ENCODE measurements around the gene SLC6A13.
A peak's percentile ranks its signal among the peaks of the same experiment; 100 is the strongest.

The SLC6A13 gene

GRCh38 chr12:295132-295531 is 32.5 kb upstream of the SLC6A13 start:
- Histone ChIP-seq H3K14ac (ENCODE audit: low read length) (no peak overlapping the region), H3K79me2 (ENCODE audit: control insufficient read depth, insufficient read depth, low read length, poor library complexity) (no peaks in the 10 kb centered on the region), H2AFZ (ENCODE audit: insufficient read depth, low read length, poor library complexity) (no peak overlapping the region), H3K4ac (ENCODE audit: low read depth, low read length) (no peak overlapping the region), H3K23ac (ENCODE audit: low read length) (no peak overlapping the region), H3K4me1 (ENCODE audit: control insufficient read depth in 1 of 2, insufficient read depth in 2 of 2, low read length in 2 of 2) (no peaks in the 10 kb centered on the region), H3K18ac (ENCODE audit: low read length) (no peak overlapping the region), H2BK120ac (ENCODE audit: insufficient read depth, low read length, poor library complexity) (no peak overlapping the region), H3K27ac (ENCODE audit: low read depth, low read length) (no peak overlapping the region), H3K79me1 (ENCODE audit: low read length) (no peaks in the 10 kb centered on the region), H2BK12ac (ENCODE audit: low read length) (no peak overlapping the region), H2AK5ac (ENCODE audit: low read length) (no peak overlapping the region), H3K4me3 (ENCODE audit: low read depth, low read length) (no peak overlapping the region), H3K4me2 (ENCODE audit: low read length) (no peak overlapping the region), H3K9ac (ENCODE audit: low read length) (no peak overlapping the region), H3K36me3 (ENCODE audit: control insufficient read depth in 1 of 2, insufficient read depth in 2 of 2, low read length in 2 of 2) (peaks cover 13 to 18% of the 10 kb centered on the region in 2 experiments), H4K12ac (ENCODE audit: low read depth, low read length) (no peak overlapping the region), H3K27me3 (ENCODE audit: insufficient read depth, low read length) (no peaks in the 10 kb centered on the region), H4K91ac (ENCODE audit: low read depth, low read length) (no peak overlapping the region), H4K8ac (ENCODE audit: low read depth, low read length) (no peak overlapping the region), H2BK5ac (ENCODE audit: low read depth, low read length, poor library complexity) (no peak overlapping the region), H3K9me3 (ENCODE audit: insufficient read depth, low read depth, low read length) (no peaks in the 10 kb centered on the region)
- no CpG with 5 or more reads among the region's 1 CpG for WGBS (ENCODE audit: extremely low coverage, insufficient coverage, insufficient read length)
- no peak for DNase-seq

GRCh38 chr12:293199-293598 is 30.6 kb upstream of the SLC6A13 start:
- Histone ChIP-seq H3K9me3 (ENCODE audit: insufficient read depth, low read depth, low read length) (no peaks in the 10 kb centered on the region), H3K36me3 (ENCODE audit: control insufficient read depth in 1 of 2, insufficient read depth in 2 of 2, low read length in 2 of 2) (peaks cover 15 to 18% of the 10 kb centered on the region in 2 experiments), H3K4me2 (ENCODE audit: low read length) (no peak overlapping the region), H3K14ac (ENCODE audit: low read length) (no peak overlapping the region), H3K4me3 (ENCODE audit: low read depth, low read length) (no peak overlapping the region), H3K79me2 (ENCODE audit: control insufficient read depth, insufficient read depth, low read length, poor library complexity) (no peaks in the 10 kb centered on the region), H3K18ac (ENCODE audit: low read length) (no peak overlapping the region), H3K27ac (ENCODE audit: low read depth, low read length) (no peak overlapping the region), H3K79me1 (ENCODE audit: low read length) (no peaks in the 10 kb centered on the region), H3K4me1 (ENCODE audit: control insufficient read depth in 1 of 2, insufficient read depth in 2 of 2, low read length in 2 of 2) (no peaks in the 10 kb centered on the region), H2BK120ac (ENCODE audit: insufficient read depth, low read length, poor library complexity) (no peak overlapping the region), H2BK12ac (ENCODE audit: low read length) (no peak overlapping the region), H4K12ac (ENCODE audit: low read depth, low read length) (no peak overlapping the region), H3K9ac (ENCODE audit: low read length) (no peak overlapping the region), H2AK5ac (ENCODE audit: low read length) (no peak overlapping the region), H4K8ac (ENCODE audit: low read depth, low read length) (no peak overlapping the region), H2AFZ (ENCODE audit: insufficient read depth, low read length, poor library complexity) (no peak overlapping the region), H3K4ac (ENCODE audit: low read depth, low read length) (no peak overlapping the region), H3K27me3 (ENCODE audit: insufficient read depth, low read length) (no peaks in the 10 kb centered on the region), H2BK5ac (ENCODE audit: low read depth, low read length, poor library complexity) (no peak overlapping the region), H4K91ac (ENCODE audit: low read depth, low read length) (no peak overlapping the region), H3K23ac (ENCODE audit: low read length) (no peak overlapping the region)
- no CpG with 5 or more reads among the region's 5 CpGs for WGBS (ENCODE audit: extremely low coverage, insufficient coverage, insufficient read length)
- DNase-seq = no peak

DNA sequence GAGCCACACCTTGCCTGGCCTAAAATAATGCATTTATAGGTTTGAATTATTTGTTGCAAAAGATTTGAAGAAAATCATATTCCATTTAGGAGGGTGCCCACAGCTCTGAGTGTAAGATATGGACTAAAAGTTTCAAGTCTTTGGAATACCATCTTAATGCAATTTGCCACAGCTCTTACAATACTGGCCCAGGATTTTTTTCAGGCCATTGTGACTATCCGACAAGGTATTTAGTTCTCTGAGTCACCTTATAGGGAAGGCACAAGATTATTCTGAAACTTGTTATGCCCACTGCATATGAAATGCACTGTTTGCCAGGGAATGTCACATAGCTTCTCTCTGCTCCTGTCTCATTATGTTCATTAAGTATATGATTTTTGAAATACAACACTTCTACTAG is 29.6 kb upstream of the SLC6A13 start:
- Histone ChIP-seq H3K27ac (ENCODE audit: low read depth, low read length) (no peak overlapping the region), H3K9me3 (ENCODE audit: insufficient read depth, low read depth, low read length) (no peaks in the 10 kb centered on the region), H3K4me1 (ENCODE audit: control insufficient read depth in 1 of 2, insufficient read depth in 2 of 2, low read length in 2 of 2) (no peaks in the 10 kb centered on the region), H3K18ac (ENCODE audit: low read length) (no peak overlapping the region), H3K79me2 (ENCODE audit: control insufficient read depth, insufficient read depth, low read length, poor library complexity) (no peaks in the 10 kb centered on the region), H2BK120ac (ENCODE audit: insufficient read depth, low read length, poor library complexity) (no peak overlapping the region), H2AK5ac (ENCODE audit: low read length) (no peak overlapping the region), H3K14ac (ENCODE audit: low read length) (no peak overlapping the region), H3K4ac (ENCODE audit: low read depth, low read length) (no peak overlapping the region), H3K79me1 (ENCODE audit: low read length) (no peaks in the 10 kb centered on the region), H3K4me2 (ENCODE audit: low read length) (no peak overlapping the region), H3K9ac (ENCODE audit: low read length) (no peak overlapping the region), H3K4me3 (ENCODE audit: low read depth, low read length) (no peak overlapping the region), H4K12ac (ENCODE audit: low read depth, low read length) (no peak overlapping the region), H2BK5ac (ENCODE audit: low read depth, low read length, poor library complexity) (no peak overlapping the region), H3K36me3 (ENCODE audit: control insufficient read depth in 1 of 2, insufficient read depth in 2 of 2, low read length in 2 of 2) (peaks cover 15 to 18% of the 10 kb centered on the region in 2 experiments), H3K23ac (ENCODE audit: low read length) (no peak overlapping the region), H4K8ac (ENCODE audit: low read depth, low read length) (no peak overlapping the region), H4K91ac (ENCODE audit: low read depth, low read length) (no peak overlapping the region), H2BK12ac (ENCODE audit: low read length) (no peak overlapping the region), H2AFZ (ENCODE audit: insufficient read depth, low read length, poor library complexity) (no peak overlapping the region), H3K27me3 (ENCODE audit: insufficient read depth, low read length) (no peaks in the 10 kb centered on the region)
- no CpG with 5 or more reads among the region's 1 CpG for WGBS (ENCODE audit: extremely low coverage, insufficient coverage, insufficient read length)
- peak; percentile 19 to 48 for DNase-seq

GRCh38 chr12:291153-291723 is 28.6 kb upstream of the SLC6A13 start:
- no peaks in the 10 kb centered on the region for H3K27me3 ChIP-seq (ENCODE audit: insufficient read depth, low read length)
- H4K12ac ChIP-seq (ENCODE audit: low read depth, low read length) = no peak overlapping the region
- no peak overlapping the region for H3K23ac ChIP-seq (ENCODE audit: low read length)
- H3K4me2 ChIP-seq (ENCODE audit: low read length) = no peak overlapping the region
- no peaks in the 10 kb centered on the region for H3K9me3 ChIP-seq (ENCODE audit: insufficient read depth, low read depth, low read length)
- no peak overlapping the region for H3K9ac ChIP-seq (ENCODE audit: low read length)
- H3K18ac ChIP-seq (ENCODE audit: low read length) = no peak overlapping the region
- H2BK12ac ChIP-seq (ENCODE audit: low read length) = no peak overlapping the region
- H3K14ac ChIP-seq (ENCODE audit: low read length) = no peak overlapping the region
- no peak overlapping the region for H3K4ac ChIP-seq (ENCODE audit: low read depth, low read length)
- H3K27ac ChIP-seq (ENCODE audit: low read depth, low read length) = no peak overlapping the region
- peaks cover 15 to 16% of the 10 kb centered on the region in 2 experiments for H3K36me3 ChIP-seq (ENCODE audit: control insufficient read depth in 1 of 2, insufficient read depth in 2 of 2, low read length in 2 of 2)
- no peak overlapping the region for H2BK120ac ChIP-seq (ENCODE audit: insufficient read depth, low read length, poor library complexity)
- H3K79me2 ChIP-seq (ENCODE audit: control insufficient read depth, insufficient read depth, low read length, poor library complexity) = no peaks in the 10 kb centered on the region
- no CpG with 5 or more reads among the region's 1 CpG for WGBS (ENCODE audit: extremely low coverage, insufficient coverage, insufficient read length)
- DNase-seq = no peak
- no peaks in the 10 kb centered on the region for H3K79me1 ChIP-seq (ENCODE audit: low read length)
- no peak overlapping the region for H4K91ac ChIP-seq (ENCODE audit: low read depth, low read length)
- H2AK5ac ChIP-seq (ENCODE audit: low read length) = no peak overlapping the region
- no peaks in the 10 kb centered on the region for H3K4me1 ChIP-seq (ENCODE audit: control insufficient read depth in 1 of 2, insufficient read depth in 2 of 2, low read length in 2 of 2)
- H4K8ac ChIP-seq (ENCODE audit: low read depth, low read length) = no peak overlapping the region
- H3K4me3 ChIP-seq (ENCODE audit: low read depth, low read length) = no peak overlapping the region
- H2AFZ ChIP-seq (ENCODE audit: insufficient read depth, low read length, poor library complexity) = no peak overlapping the region
- H2BK5ac ChIP-seq (ENCODE audit: low read depth, low read length, poor library complexity) = no peak overlapping the region
